Gastroesophageal sphincter (tissue), 4 donors: Measurements from ENCODE around the gene SMCR8. TPM values are rescaled to one million over a fixed set of nuclear protein-coding genes. Genes with fewer than 3 reads are reported as not detected.
"Not testable (repeated sequence)": the region's sequence is repeated elsewhere in the genome, so short reads cannot be mapped to it uniquely, and the experiment has no call there.

Experiments used
- ATAC-seq: fragments of 150-250 bp; one replicate; pipeline ENCODE4 v1.9.1; 2016; ENCODE audit warnings: mild to moderate bottlenecking, moderate library complexity
- H3K27ac ChIP-seq, 4 donors: fragments of 200-600 bp; sonication (generic) in 3 of 4; 1 replicate in 3 of 4; 2 replicates in 1 of 4; pipeline ENCODE4 v1.5.1; 2016 to 2019
- H3K27me3 ChIP-seq: fragments of 200-600 bp; sonication (generic); one replicate; pipeline ENCODE4 v1.5.1; 2019
- H3K36me3 ChIP-seq, 2 donors: fragments of 200-600 bp; sonication (generic); one replicate each; pipeline ENCODE4 v1.5.1; 2019; ENCODE audit warnings: control low read depth in 1 of 2
- H3K4me1 ChIP-seq, 3 donors: fragments of 200-600 bp; sonication (generic); 1 replicate in 2 of 3; 2 replicates in 1 of 3; pipeline ENCODE4 v1.5.1; 2016 to 2019; ENCODE audit warnings: control low read depth in 2 of 3
- H3K4me3 ChIP-seq, 2 donors: fragments of 200-600 bp; sonication (generic); one replicate each; pipeline ENCODE4 v1.5.1; 2019; ENCODE audit warnings: mild to moderate bottlenecking in 1 of 2, moderate library complexity in 1 of 2
- H3K9me3 ChIP-seq, 3 donors: fragments of 200-600 bp; sonication (generic); one replicate each; pipeline ENCODE4 v1.5.1; 2017 to 2019; ENCODE audit warnings: control low read depth in 2 of 3
- CTCF ChIP-seq, 4 experiments: fragments of 200-600 bp in 2 of 4; fragments of 450-650 bp in 2 of 4; sonication (generic) in 1 of 4; IDR thresholded peaks; one replicate each; pipeline ENCODE4 v1.5.1; 2017 to 2019; ENCODE audit warnings: antibody characterized with exemption in 4 of 4, mild to moderate bottlenecking in 2 of 4, moderate library complexity in 2 of 4
- EP300 ChIP-seq: sonication (generic); formaldehyde crosslinking; IDR thresholded peaks from one replicate; pipeline ENCODE4 v1.6.1; 2017; ENCODE audit warnings: antibody characterized with exemption, mild to moderate bottlenecking
- POLR2A ChIP-seq, 2 donors: fragments of 450-650 bp; IDR thresholded peaks; one replicate each; pipeline ENCODE4 v1.6.1; 2017; ENCODE audit warnings: antibody characterized with exemption in 2 of 2, mild to moderate bottlenecking in 2 of 2, moderate library complexity in 1 of 2
- POLR2AphosphoS5 ChIP-seq: sonication (generic); formaldehyde crosslinking; IDR thresholded peaks from one replicate; pipeline ENCODE4 v1.6.1; 2017; ENCODE audit warnings: antibody characterized with exemption
- WGBS, 2 donors: methylation state at CpG; one replicate each; pipeline ENCODE4 v1.1.5; 2018; ENCODE audit warnings: low coverage in 1 of 2; 5-methylcytosine and 5-hydroxymethylcytosine counted together
- total RNA-seq, 4 donors: library from RNA; depleted of rRNA; stranded (reverse); fragments of >200 nt; gene quantifications; one replicate each; pipeline ENCODE4 v1.1.0, GENCODE V29; 2016

The SMCR8 gene
- total RNA-seq, 4 donors from 2014 or later = 14.0 to 20.0 (median 14.9) TPM

GRCh38 chr17:18332909-18333489 lies 17.9 kb downstream of the SMCR8 start:
- no peaks in the 10 kb centered on the region for H3K27me3 ChIP-seq
- 80 to 95% methylated on average over 1 of the region's 4 CpGs for WGBS, 2 donors
- H3K4me1 ChIP-seq = no peaks in the 10 kb centered on the region
- no peak overlapping the region for H3K4me3 ChIP-seq
- peaks cover 0 to 97% of the 10 kb centered on the region in 2 donors for H3K36me3 ChIP-seq
- ATAC-seq = no peak
- TF ChIP-seq POLR2AphosphoS5 (no peak), EP300 (no peak), CTCF (IDR thresholded peaks at IDR 0.05) (no peak), POLR2A (IDR thresholded peaks at IDR 0.05) (no peak)
- H3K9me3 ChIP-seq = no peaks in the 10 kb centered on the region
- no peak overlapping the region for H3K27ac ChIP-seq

GRCh38 chr17:18338158-18338557 lies 23.1 kb downstream of the SMCR8 start:
- H3K27me3 ChIP-seq, H3K27ac ChIP-seq, ATAC-seq, H3K4me1 ChIP-seq, H3K9me3 ChIP-seq, H3K4me3 ChIP-seq: not testable (repeated sequence)
- peaks cover 0 to 95% of the 10 kb centered on the region in 2 donors for H3K36me3 ChIP-seq
- no CpG with 5 or more reads among the region's 25 CpGs for WGBS, 2 donors

GRCh38 chr17:18339933-18340332 lies 24.8 kb downstream of the SMCR8 start:
- Histone ChIP-seq H3K4me1 (no peaks in the 10 kb centered on the region), H3K36me3 (peaks cover 0 to 95% of the 10 kb centered on the region in 2 donors), H3K27ac (no peak overlapping the region), H3K9me3 (no peaks in the 10 kb centered on the region), H3K4me3 (no peak overlapping the region), H3K27me3 (no peaks in the 10 kb centered on the region)
- WGBS, 2 donors = no CpG with 5 or more reads among the region's 13 CpGs
- no peak for TF ChIP-seq EP300
- TF ChIP-seq CTCF (IDR thresholded peaks at IDR 0.05) = no peak
- TF ChIP-seq POLR2AphosphoS5 = no peak
- TF ChIP-seq POLR2A (IDR thresholded peaks at IDR 0.05) = no peak
- no peak for ATAC-seq

- no peaks in the 10 kb centered on the region for H3K9me3 ChIP-seq
- TF ChIP-seq EP300 (no peak), POLR2A (IDR thresholded peaks at IDR 0.05) (no peak), CTCF (IDR thresholded peaks at IDR 0.05) (no peak), POLR2AphosphoS5 (no peak)
- no peak overlapping the region for H3K27ac ChIP-seq
- no peak for ATAC-seq
- no peaks in the 10 kb centered on the region for H3K27me3 ChIP-seq
- H3K4me1 ChIP-seq = no peaks in the 10 kb centered on the region
- peaks cover 0 to 100% of the 10 kb centered on the region in 2 donors for H3K36me3 ChIP-seq
- WGBS, 2 donors = 84 to 92% methylated on average over 4 to 5 of the region's 5 CpGs
- no peak overlapping the region for H3K4me3 ChIP-seq
These were observed 28.9 kb downstream of the SMCR8 start for GRCh38 chr17:18344021-18344420.

- TF ChIP-seq EP300 (no peak), POLR2A (IDR thresholded peaks at IDR 0.05) (no peak), POLR2AphosphoS5 (no peak), CTCF (IDR thresholded peaks at IDR 0.05) (no peak)
- Histone ChIP-seq H3K4me3 (no peak overlapping the region), H3K36me3 (peaks cover 0 to 81% of the 10 kb centered on the region in 2 donors), H3K27ac (no peak overlapping the region), H3K4me1 (peaks cover 0 to 12% (median 0%) of the 10 kb centered on the region in 3 donors), H3K27me3 (no peaks in the 10 kb centered on the region), H3K9me3 (no peaks in the 10 kb centered on the region)
- no peak for ATAC-seq
- WGBS, 2 donors = 84 to 85% methylated on average over 5 to 6 of the region's 6 CpGs
These were observed 38.4 kb downstream of the SMCR8 start for GRCh38 chr17:18353541-18353940.
